K562 (cell line): Measurements from ENCODE around the gene CCNL2. TPM values are rescaled to one million over a fixed set of nuclear protein-coding genes. Genes with fewer than 3 reads are reported as not detected.

ENCODE experiments used
- ATAC-seq: fragments of 200-7000 bp; cut with Tn5 transposase; 3 replicates; pipeline ENCODE4 v1.9.1; 2020; ENCODE audit warnings: moderate library complexity
- BruUV-seq: library from RNA; stranded (reverse); fragments of 400-500 nt; replicated peaks from 2 replicates; lab custom pipeline; 2021; lab: Mats Ljungman, UMichigan
- CTCF ChIA-PET: fragments of 300-600 bp; formaldehyde crosslinking; extraction: SDS; loops from one replicate; lab custom pipeline; 2021; ENCODE audit warnings: low intra/inter-chr PET ratio; lab: Yijun Ruan, JAX
- POLR2A ChIA-PET: fragments of 300-600, 350-650 bp; sonication (Branson Sonifier 250); formaldehyde crosslinking; extraction: SDS; loops from one replicate; lab custom pipeline; 2021; ENCODE audit warnings: antibody characterized with exemption, inconsistent platforms; lab: Yijun Ruan, JAX
- DNase-seq, 4 experiments: peaks; one replicate each; pipeline versions ENCODE4 v3.0.0 to v3.0.0-alpha.2; 2011 to 2018; ENCODE audit warnings: low spot score in 3 of 4, mixed read lengths in 3 of 4; ENCODE audit errors: extremely low read depth in 1 of 4
- FAIRE-seq: peaks from 2 replicates; lab custom pipeline; 2011; peaks lifted over from hg19 to GRCh38; lab: Jason Lieb, UNC
- H2AFZ ChIP-seq: 2 replicates; pipeline ENCODE4 v1.6.0; 2011; ENCODE audit warnings: low read depth, low read length, control low read depth, inconsistent platforms
- H3K27ac ChIP-seq: fragments of 200-600 bp; 3 replicates; pipeline ENCODE4 v1.8.0; 2011; ENCODE audit warnings: low read depth, mild to moderate bottlenecking, control low read depth, inconsistent platforms, low read length, moderate library complexity, mixed read lengths; ENCODE audit errors: extremely low read depth
- H3K27me3 ChIP-seq, 2 experiments: fragments of 300-600 bp in 1 of 2; 2 replicates in 1 of 2; 3 replicates in 1 of 2; pipeline versions ENCODE4 v1.6.0 to v1.8.0; 2011; ENCODE audit warnings: inconsistent platforms in 2 of 2, low read length in 2 of 2, mild to moderate bottlenecking in 1 of 2, mixed read lengths in 1 of 2, moderate library complexity in 1 of 2; ENCODE audit not compliant: control insufficient read depth in 2 of 2, insufficient read depth in 2 of 2
- H3K36me3 ChIP-seq: fragments of 300-600 bp; 3 replicates; pipeline ENCODE4 v1.8.0; 2011; ENCODE audit warnings: mild to moderate bottlenecking, low read length, inconsistent platforms; ENCODE audit not compliant: control insufficient read depth, insufficient read depth
- H3K4me1 ChIP-seq, 2 experiments: fragments of 200-600 bp in 1 of 2; replicated peaks in 1 of 2; 2 replicates in 1 of 2; 3 replicates in 1 of 2; pipeline versions ENCODE4 v1.5.1 to v1.8.0; 2011; ENCODE audit warnings: inconsistent platforms in 2 of 2, low read length in 2 of 2, mild to moderate bottlenecking in 1 of 2, mixed read lengths in 1 of 2, moderate library complexity in 1 of 2; ENCODE audit not compliant: control insufficient read depth in 2 of 2, insufficient read depth in 2 of 2
- H3K4me2 ChIP-seq: 2 replicates; pipeline ENCODE4 v1.6.1; 2011; ENCODE audit warnings: low read length, control low read depth, inconsistent platforms, mixed read lengths; ENCODE audit not compliant: insufficient read depth
- H3K4me3 ChIP-seq: fragments of 200-600 bp; sonication (generic), shearing (Covaris generic); 2 replicates; pipeline ENCODE4 v1.5.1; 2016; ENCODE audit warnings: control low read depth, inconsistent platforms
- H3K79me2 ChIP-seq: fragments of 200-600 bp; 3 replicates; pipeline ENCODE4 v1.8.0; 2011; ENCODE audit warnings: low read length, inconsistent platforms; ENCODE audit not compliant: control insufficient read depth, insufficient read depth
- H3K9ac ChIP-seq, 2 experiments: 2 replicates each; pipeline versions ENCODE4 v1.6.0 to v1.6.1; 2011; ENCODE audit warnings: low read depth in 2 of 2, low read length in 2 of 2, control low read depth in 1 of 2, inconsistent platforms in 1 of 2, mild to moderate bottlenecking in 1 of 2, mixed read lengths in 1 of 2; ENCODE audit not compliant: insufficient read depth in 1 of 2
- H3K9me1 ChIP-seq: one replicate; pipeline ENCODE4 v1.6.0; 2011; ENCODE audit warnings: inconsistent platforms, mild to moderate bottlenecking, low read length, moderate library complexity; ENCODE audit not compliant: control insufficient read depth, insufficient read depth
- H3K9me3 ChIP-seq: replicated peaks from 2 replicates; pipeline ENCODE4 v1.5.1; 2011; ENCODE audit warnings: low read depth, low read length, inconsistent platforms; ENCODE audit not compliant: control insufficient read depth, insufficient read depth
- H4K20me1 ChIP-seq: replicated peaks from 2 replicates; pipeline ENCODE4 v1.6.1; 2011; ENCODE audit warnings: low read length, inconsistent platforms, mixed read lengths; ENCODE audit not compliant: control insufficient read depth, insufficient read depth
- BCLAF1 ChIP-seq, 2 experiments: fragments of 450-650 bp in 1 of 2; IDR thresholded peaks; 2 replicates each; pipeline ENCODE4 v1.6.1; 2011 to 2017; ENCODE audit warnings: low read depth in 2 of 2, antibody characterized with exemption in 1 of 2, borderline replicate concordance in 1 of 2, low read length in 1 of 2, mild to moderate bottlenecking in 1 of 2, mixed read lengths in 1 of 2; ENCODE audit not compliant: control insufficient read depth in 1 of 2
- FOXJ2 ChIP-seq: fragments of 200-800 bp; sonication (Bioruptor generic); IDR thresholded peaks from 2 replicates; pipeline ENCODE4 v1.6.1; 2016; ENCODE audit warnings: missing genetic modification characterization, missing compliant biosample characterization
- KDM4B ChIP-seq, 2 experiments: fragments of 450-650 bp in 1 of 2; sonication (generic) in 1 of 2; IDR thresholded peaks; 2 replicates each; pipeline ENCODE4 v1.6.1; 2016 to 2017; ENCODE audit warnings: borderline replicate concordance in 2 of 2, antibody characterized with exemption in 1 of 2, low read depth in 1 of 2, mild to moderate bottlenecking in 1 of 2
- PKNOX1 ChIP-seq: fragments of 450-650 bp; IDR thresholded peaks from 2 replicates; pipeline ENCODE4 v1.6.1; 2016
- RFX1 ChIP-seq: fragments of 450-650 bp; IDR thresholded peaks from 2 replicates; pipeline ENCODE4 v1.6.1; 2016; ENCODE audit warnings: mild to moderate bottlenecking, moderate library complexity
- SRSF1 ChIP-seq: fragments of 200-400 bp; formaldehyde crosslinking; IDR thresholded peaks from 2 replicates; pipeline ENCODE4 v1.6.1; 2017; ENCODE audit warnings: mild to moderate bottlenecking, low read depth, low read length, moderate library complexity
- STAT5A ChIP-seq: IDR thresholded peaks from 2 replicates; pipeline ENCODE4 v1.6.1; 2012; ENCODE audit warnings: low read length, inconsistent platforms, borderline replicate concordance
- TARDBP ChIP-seq: fragments of 450-650 bp; IDR thresholded peaks from 2 replicates; pipeline ENCODE4 v1.6.1; 2016
- TEAD4 ChIP-seq, 2 experiments: sonication (generic) in 1 of 2; formaldehyde crosslinking in 1 of 2; IDR thresholded peaks; 2 replicates each; pipeline versions ENCODE4 v1.6.1 to v1.8.0; 2012 to 2022; ENCODE audit warnings: borderline replicate concordance in 1 of 2, inconsistent platforms in 1 of 2, low read length in 1 of 2, mild to moderate bottlenecking in 1 of 2, missing genetic modification reagents in 1 of 2
- ZFP1 ChIP-seq: fragments of 450-650 bp; formaldehyde crosslinking; IDR thresholded peaks from 2 replicates; pipeline ENCODE4 v1.4.0; 2020; ENCODE audit warnings: mild to moderate bottlenecking, mixed read lengths
- ZFP91 ChIP-seq: sonication (generic); formaldehyde crosslinking; IDR thresholded peaks from 2 replicates; pipeline ENCODE4 v1.8.0; 2022; ENCODE audit warnings: mild to moderate bottlenecking, missing genetic modification reagents
- WGBS: fragments of 100-300 bp; shearing (Covaris generic); methylation state at CpG from one replicate; pipeline ENCODE4 v1.1.6; 2016; ENCODE audit warnings: low coverage, mixed read lengths; ENCODE audit not compliant: insufficient coverage; ENCODE audit errors: missing lambda C conversion rate; 5-methylcytosine and 5-hydroxymethylcytosine counted together
- in situ Hi-C: fragments of 300-500 bp; cut with MboI; formaldehyde crosslinking; loops from 4 replicates; pipeline ENCODE4 v1.15.0; 2018; ENCODE audit warnings: inconsistent platforms, mixed read lengths
- intact Hi-C: fragments of 100-400 bp; cut with micrococcal nuclease; formaldehyde crosslinking; loops from 2 replicates; pipeline ENCODE4 v1.14.2; 2022
- polyA plus RNA-seq, 8 experiments: library from polyadenylated mRNA; depleted of rRNA in 4 of 8; stranded (reverse) in 5 of 8; unstranded in 3 of 8; fragments of >200 nt; fragmentation: Nextera tagmentation in 2 of 8; fragmentation: Illumina TruSeq in 1 of 8; extraction: Ambion mirVana in 2 of 8; extraction: Trizol in 1 of 8; gene quantifications; 2 replicates each; pipeline versions ENCODE4 v1.2.1 to v1.2.3, GENCODE V29; 2011 to 2014; ENCODE audit warnings: inconsistent platforms in 1 of 8, missing spikeins in 1 of 8
- total RNA-seq, 7 experiments: library from RNA; depleted of rRNA in 6 of 7; stranded (reverse); fragments of >200 nt in 6 of 7; fragmentation: Illumina TruSeq in 2 of 7; extraction: Trizol in 2 of 7; gene quantifications; 2 replicates each; pipeline versions ENCODE4 v1.2.1 to v1.2.3, GENCODE V29; 2011 to 2021; ENCODE audit warnings: low replicate concordance in 1 of 7

CCNL2 gene
- total and polyA plus RNA-seq, 9 of the 15 experiments (the other 6 are each of a cell fraction or from before 2014, with no cell fraction given): 2.8 to 287 (median 94.5) TPM

DNA sequence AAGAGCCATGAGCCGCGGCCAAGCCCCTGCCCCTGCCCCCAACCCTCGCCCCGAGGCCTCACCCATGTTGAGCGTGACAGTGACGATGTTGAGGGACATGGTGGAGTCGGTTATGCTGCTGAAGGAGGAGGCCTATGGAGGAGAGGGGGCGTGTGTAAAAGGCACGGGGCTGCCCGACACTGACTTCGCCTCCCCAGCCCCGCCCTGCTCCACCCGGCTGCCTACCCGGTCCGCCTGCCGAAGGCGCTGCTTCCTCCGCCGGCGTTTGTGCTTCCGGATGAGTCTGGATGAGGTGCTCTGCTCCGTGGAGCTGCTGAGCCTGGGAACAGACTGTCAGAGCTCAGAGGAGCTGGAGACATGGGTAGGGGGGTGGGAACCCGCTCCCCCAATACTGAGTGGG lies 59.0 kb downstream of the CCNL2 start:
- no peak overlapping the region for H3K4me3 ChIP-seq
- POLR2A ChIA-PET: no interaction called here
- no peaks in the 10 kb centered on the region for H3K27me3 ChIP-seq
- WGBS: 90% methylated on average over 22 of the region's 23 CpGs
- H3K36me3 ChIP-seq: peaks cover 88% of the 10 kb centered on the region; the same call in 2 of the 3 replicates
- CTCF ChIA-PET: no interaction called here
- FAIRE-seq (no peak), DNase-seq (no peak), ATAC-seq (no peak)
- H3K27ac ChIP-seq: no peak overlapping the region
- no peak for TF ChIP-seq FOXJ2 (tag)
- TF ChIP-seq RFX1: no peak
- TF ChIP-seq BCLAF1 (IDR thresholded peaks at IDR 0.05; ENCODE audit: borderline replicate concordance in 1 of 2, control insufficient read depth in 1 of 2, low read depth in 2 of 2, low read length in 1 of 2): no peak
- no peak for TF ChIP-seq ZFP1
- TF ChIP-seq STAT5A: no peak
- TF ChIP-seq SRSF1: no peak
- no peak for TF ChIP-seq PKNOX1
- TF ChIP-seq TARDBP: no peak
- TF ChIP-seq TEAD4 (IDR thresholded peaks at IDR 0.05; ENCODE audit: low read length): no peak
- no peak for TF ChIP-seq TEAD4 (CRISPR knock-in tag; IDR thresholded peaks at IDR 0.05; ENCODE audit: borderline replicate concordance)
- TF ChIP-seq KDM4B (IDR thresholded peaks at IDR 0.05; ENCODE audit: borderline replicate concordance in 2 of 2, low read depth in 1 of 2): no peak
- no peak for TF ChIP-seq ZFP91 (CRISPR knock-in tag)
- H2AFZ ChIP-seq: no peak overlapping the region
- in situ Hi-C loops: no loop called here
- no TSS peak for BruUV-seq
- no peak overlapping the region for H3K9ac ChIP-seq
- peaks cover 3 to 88% of the 10 kb centered on the region in 2 experiments; a peak in 2 of 5 replicates for H3K4me1 ChIP-seq
- peaks cover 26% of the 10 kb centered on the region for H3K79me2 ChIP-seq
- H3K9me3 ChIP-seq: peaks cover 2% of the 10 kb centered on the region; the same call in 1 of the 2 replicates
- H3K4me2 ChIP-seq: no peak overlapping the region
- intact Hi-C loops: no loop called here
- peaks cover 29% of the 10 kb centered on the region; the same call in 1 of the 2 replicates for H4K20me1 ChIP-seq
- H3K9me1 ChIP-seq: peaks cover 9% of the 10 kb centered on the region
